Measurements from ENCODE around the gene PAX4.

Gene PAX4

DNA sequence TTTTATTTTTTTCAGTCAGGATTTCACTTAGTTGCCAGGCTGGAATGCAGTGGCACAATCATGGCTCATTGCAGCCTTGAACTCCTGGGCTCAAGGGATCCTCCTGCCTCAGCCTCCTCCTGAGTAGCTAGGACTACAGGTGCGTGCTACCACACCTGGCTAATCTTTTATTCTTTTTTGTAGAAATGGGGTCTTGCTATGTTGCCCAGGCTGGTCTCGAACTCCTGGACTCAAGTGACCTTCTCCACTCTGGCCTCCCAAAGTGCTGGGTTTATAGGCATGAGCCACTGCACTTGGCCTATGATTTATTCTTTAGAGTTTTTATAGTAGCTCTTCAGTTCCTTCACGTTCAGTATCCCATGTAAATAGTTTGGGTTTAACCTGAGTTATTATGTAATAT is 39.6 kb upstream of the PAX4 start:
- Histone ChIP-seq H3K36me3 (no peaks in the 10 kb centered on the region), H3K27ac (no peak overlapping the region), H3K4me3 (ENCODE audit: low read depth in 1 of 2, low read length in 1 of 2) (no peak overlapping the region), H3K4me1 (ENCODE audit: control insufficient read depth in 1 of 2, insufficient read depth in 1 of 2, low read depth in 1 of 2, low read length in 1 of 2) (peaks cover 46 to 47% of the 10 kb centered on the region in 2 experiments), H3K9me3 (no peaks in the 10 kb centered on the region), H3K27me3 (no peaks in the 10 kb centered on the region)
- TF ChIP-seq, protein P1, sequence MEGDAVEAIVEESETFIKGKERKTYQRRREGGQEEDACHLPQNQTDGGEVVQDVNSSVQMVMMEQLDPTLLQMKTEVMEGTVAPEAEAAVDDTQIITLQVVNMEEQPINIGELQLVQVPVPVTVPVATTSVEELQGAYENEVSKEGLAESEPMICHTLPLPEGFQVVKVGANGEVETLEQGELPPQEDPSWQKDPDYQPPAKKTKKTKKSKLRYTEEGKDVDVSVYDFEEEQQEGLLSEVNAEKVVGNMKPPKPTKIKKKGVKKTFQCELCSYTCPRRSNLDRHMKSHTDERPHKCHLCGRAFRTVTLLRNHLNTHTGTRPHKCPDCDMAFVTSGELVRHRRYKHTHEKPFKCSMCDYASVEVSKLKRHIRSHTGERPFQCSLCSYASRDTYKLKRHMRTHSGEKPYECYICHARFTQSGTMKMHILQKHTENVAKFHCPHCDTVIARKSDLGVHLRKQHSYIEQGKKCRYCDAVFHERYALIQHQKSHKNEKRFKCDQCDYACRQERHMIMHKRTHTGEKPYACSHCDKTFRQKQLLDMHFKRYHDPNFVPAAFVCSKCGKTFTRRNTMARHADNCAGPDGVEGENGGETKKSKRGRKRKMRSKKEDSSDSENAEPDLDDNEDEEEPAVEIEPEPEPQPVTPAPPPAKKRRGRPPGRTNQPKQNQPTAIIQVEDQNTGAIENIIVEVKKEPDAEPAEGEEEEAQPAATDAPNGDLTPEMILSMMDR (IDR thresholded peaks at IDR 0.05): no peak

DNA sequence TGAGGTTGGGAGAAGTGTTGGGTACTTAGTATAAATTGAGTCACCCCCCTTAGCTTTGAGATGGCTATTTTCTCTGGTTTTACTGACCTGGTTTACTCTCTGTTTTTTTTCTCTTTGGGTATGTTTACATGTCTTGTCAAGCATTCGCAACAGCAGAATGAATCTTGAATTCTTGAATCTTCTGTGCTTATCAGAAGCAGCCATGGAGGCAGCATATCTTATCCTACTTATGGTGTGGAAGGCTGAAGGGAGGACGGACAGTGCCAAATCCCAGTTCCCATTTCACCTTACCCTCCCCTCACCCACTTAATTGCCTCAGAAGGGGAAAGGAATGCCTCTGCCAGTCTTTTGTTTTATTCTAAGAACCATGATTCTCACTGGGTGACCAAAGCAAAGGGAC is 37.8 kb upstream of the PAX4 start:
- H3K4me1 ChIP-seq (ENCODE audit: control insufficient read depth in 1 of 2, insufficient read depth in 1 of 2, low read depth in 1 of 2, low read length in 1 of 2): peaks cover 58% of the 10 kb centered on the region in 2 experiments

DNA sequence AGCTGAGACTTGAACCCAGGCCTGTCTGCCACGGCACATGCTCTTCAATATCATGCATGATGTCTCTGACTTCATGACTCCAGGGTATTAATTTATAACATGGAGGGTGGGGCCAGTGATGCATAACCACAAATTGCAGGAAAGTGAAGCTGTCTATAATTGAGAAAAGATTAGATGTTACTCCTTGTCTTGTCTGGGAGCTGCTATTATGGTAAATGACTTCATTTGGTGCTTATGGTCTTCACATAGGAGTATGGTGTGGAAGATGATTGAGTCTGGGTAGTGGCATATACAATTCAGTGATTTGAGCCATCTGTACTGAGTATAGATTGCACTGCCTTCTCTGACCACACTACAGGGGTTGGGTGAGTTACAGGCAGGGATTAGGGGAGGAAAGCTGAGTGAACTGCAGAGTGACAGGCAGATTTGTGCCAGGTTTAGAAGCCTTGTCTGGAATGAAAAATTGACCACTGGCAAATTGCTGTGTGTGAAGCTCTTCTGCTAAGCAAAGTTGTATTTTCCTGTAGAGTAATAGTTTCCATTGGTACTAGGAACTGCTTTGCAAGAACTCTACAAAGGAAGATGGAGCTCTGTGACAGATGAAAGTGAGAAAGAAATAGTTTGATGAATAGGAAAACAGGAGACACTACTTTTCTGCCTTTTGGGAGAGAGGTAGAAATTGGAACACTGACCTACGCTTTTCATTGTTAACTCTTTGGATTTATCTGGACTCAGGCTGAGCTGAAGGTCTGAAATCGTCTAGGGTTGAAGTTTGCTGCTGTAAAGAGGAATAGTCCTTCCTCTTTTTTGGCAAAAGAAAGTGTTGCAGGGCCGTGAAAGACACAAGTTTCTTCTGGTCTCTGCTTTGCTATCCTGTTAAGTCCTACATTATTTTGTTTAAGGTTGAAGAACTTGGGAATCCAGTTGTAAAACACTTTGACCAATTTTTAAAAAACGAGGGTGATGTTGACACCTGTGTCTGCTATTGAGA is 36.8 kb upstream of the PAX4 start:
- Histone ChIP-seq H3K4me1 (ENCODE audit: control insufficient read depth in 1 of 2, insufficient read depth in 1 of 2, low read depth in 1 of 2, low read length in 1 of 2) (peaks cover 50 to 52% of the 10 kb centered on the region in 2 experiments), H3K27ac (peak overlapping the region; percentile 77), H3K4me3 (ENCODE audit: low read depth in 1 of 2, low read length in 1 of 2) (peak overlapping the region in 1 of 2 experiments; percentile 19), H3K36me3 (no peaks in the 10 kb centered on the region), H3K9me3 (no peaks in the 10 kb centered on the region), H3K27me3 (no peaks in the 10 kb centered on the region)
- TF ChIP-seq, protein P1 (IDR thresholded peaks at IDR 0.05): no peak

More for the DNA sequence above, 37.8 kb upstream of the PAX4 start:
- H3K4me3 ChIP-seq (ENCODE audit: low read depth in 1 of 2, low read length in 1 of 2): no peak overlapping the region
- no peaks in the 10 kb centered on the region for H3K9me3 ChIP-seq
- H3K27me3 ChIP-seq: no peaks in the 10 kb centered on the region
- H3K36me3 ChIP-seq: no peaks in the 10 kb centered on the region
- H3K27ac ChIP-seq: peak overlapping the region; percentile 77
- TF ChIP-seq, protein P1 (IDR thresholded peaks at IDR 0.05): no peak

DNA sequence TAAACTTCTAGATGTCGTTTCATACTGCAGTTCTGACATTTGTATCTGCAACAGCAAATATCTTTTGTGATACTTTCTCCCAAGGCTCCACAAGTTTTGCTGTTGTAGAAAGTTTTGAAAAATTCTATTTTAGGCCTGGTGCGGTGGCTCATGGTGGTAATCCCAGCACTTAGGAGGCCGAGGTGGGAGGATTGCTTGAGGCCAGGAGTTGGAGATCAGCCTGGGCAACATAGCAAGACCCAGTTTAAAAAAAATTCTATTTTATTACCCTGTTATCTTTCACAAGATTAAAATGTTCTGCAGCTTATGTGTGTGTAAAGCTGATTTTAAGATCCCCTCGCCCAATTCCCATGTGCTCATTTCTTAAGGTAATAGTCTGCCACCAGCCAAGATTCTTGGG is 35.5 kb upstream of the PAX4 start:
- H3K4me1 ChIP-seq (ENCODE audit: control insufficient read depth in 1 of 2, insufficient read depth in 1 of 2, low read depth in 1 of 2, low read length in 1 of 2): peaks cover 40 to 42% of the 10 kb centered on the region in 2 experiments
- H3K4me3 ChIP-seq (ENCODE audit: low read depth in 1 of 2, low read length in 1 of 2): no peak overlapping the region
- no peaks in the 10 kb centered on the region for H3K27me3 ChIP-seq
- H3K36me3 ChIP-seq: no peaks in the 10 kb centered on the region
- H3K27ac ChIP-seq: no peak overlapping the region
- no peaks in the 10 kb centered on the region for H3K9me3 ChIP-seq
- TF ChIP-seq, protein P1 (IDR thresholded peaks at IDR 0.05): no peak

DNA sequence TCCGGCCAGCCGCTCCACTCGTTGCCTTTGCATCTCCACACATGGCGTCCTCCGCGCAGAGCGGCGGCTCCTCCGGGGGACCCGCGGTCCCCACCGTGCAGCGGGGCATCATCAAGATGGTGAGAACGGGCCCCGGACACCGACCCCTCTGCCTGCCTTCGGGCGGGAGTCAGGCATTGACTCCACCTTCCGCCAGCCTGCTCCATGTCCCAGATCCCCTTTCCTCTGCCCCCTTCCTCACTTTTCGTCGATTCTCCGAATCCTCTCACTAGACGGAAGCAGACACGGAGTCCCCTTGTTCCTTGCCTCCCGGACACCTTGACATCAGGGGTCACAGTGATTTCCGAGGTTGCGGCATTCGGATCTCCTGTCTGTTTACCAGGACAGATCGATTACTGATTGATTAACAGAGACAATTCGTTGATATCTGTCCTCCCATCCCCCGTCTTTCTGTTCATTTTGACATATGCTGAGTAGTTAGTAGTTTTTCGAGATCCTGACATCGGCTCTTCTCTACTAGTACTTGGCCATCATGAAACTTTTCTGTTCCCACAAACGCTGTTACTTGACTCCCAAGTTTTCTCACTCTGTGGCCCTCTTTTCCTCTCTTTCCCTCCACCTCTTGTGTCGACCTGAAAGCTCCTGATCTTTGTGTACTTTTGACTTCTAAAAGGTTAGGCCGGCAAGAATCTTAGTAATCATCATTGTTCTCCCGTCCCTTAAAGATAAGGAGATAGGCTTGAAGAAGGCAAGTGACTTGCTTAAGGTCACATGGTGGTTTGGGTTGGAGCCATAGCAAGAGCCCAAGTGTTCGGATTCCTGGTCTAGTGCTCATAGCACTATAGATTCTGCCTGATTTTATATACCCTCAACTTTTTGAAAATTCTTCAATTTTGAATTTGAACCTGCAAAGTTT is 34.6 kb upstream of the PAX4 start:
- Histone ChIP-seq H3K27me3 (no peaks in the 10 kb centered on the region), H3K4me1 (ENCODE audit: control insufficient read depth in 1 of 2, insufficient read depth in 1 of 2, low read depth in 1 of 2, low read length in 1 of 2) (peaks cover 40 to 42% of the 10 kb centered on the region in 2 experiments), H3K27ac (peak overlapping the region; percentile 80), H3K9me3 (no peaks in the 10 kb centered on the region), H3K4me3 (ENCODE audit: low read depth in 1 of 2, low read length in 1 of 2) (peak overlapping the region; percentile 94 to 97), H3K36me3 (no peaks in the 10 kb centered on the region)
- TF ChIP-seq, protein P1 (IDR thresholded peaks at IDR 0.05): no peak
